Raji (cell line): ENCODE results near the gene CARNS1.

ENCODE experiments used
- POLR2A ChIP-seq: IDR thresholded peaks from 2 replicates; pipeline ENCODE4 v1.6.1; 2011; ENCODE audit warnings: low read depth, low read length, control low read depth; ENCODE audit not compliant: insufficient read depth

The CARNS1 gene

DNA sequence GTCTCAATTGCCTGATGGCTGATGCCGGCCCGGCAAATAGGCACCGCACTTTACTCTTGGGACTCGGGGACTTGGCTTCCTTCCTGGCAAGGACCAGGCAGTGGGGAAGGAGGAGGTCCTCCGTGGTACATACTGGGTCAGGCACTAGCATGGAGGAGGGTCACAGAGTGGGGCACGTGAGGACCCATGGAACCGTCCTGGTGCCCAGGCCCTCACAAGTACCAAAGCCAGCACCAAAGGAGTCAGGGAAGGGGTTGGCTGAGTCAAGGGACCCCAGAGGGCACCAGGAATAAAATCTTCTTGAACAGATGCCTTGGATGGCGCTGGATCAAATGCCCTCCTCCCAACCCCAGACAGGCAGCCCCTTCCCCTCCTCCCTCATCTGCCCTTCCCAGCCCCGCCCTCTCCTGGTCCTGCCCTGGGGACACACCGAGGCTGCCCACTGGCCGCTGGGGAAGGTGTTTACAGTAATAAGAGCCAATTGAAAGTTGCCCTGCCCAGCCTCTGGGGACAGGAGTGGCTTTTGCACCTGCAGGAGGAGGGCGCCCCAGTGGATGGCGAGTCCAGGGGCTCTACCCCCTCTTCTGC is 5.6 kb upstream of the CARNS1 start:
- TF ChIP-seq POLR2A: peak; percentile 61

GRCh38 chr11:67410369-67410831 is 5.1 kb upstream of the CARNS1 start:
- TF ChIP-seq POLR2A: peak; percentile 7

DNA sequence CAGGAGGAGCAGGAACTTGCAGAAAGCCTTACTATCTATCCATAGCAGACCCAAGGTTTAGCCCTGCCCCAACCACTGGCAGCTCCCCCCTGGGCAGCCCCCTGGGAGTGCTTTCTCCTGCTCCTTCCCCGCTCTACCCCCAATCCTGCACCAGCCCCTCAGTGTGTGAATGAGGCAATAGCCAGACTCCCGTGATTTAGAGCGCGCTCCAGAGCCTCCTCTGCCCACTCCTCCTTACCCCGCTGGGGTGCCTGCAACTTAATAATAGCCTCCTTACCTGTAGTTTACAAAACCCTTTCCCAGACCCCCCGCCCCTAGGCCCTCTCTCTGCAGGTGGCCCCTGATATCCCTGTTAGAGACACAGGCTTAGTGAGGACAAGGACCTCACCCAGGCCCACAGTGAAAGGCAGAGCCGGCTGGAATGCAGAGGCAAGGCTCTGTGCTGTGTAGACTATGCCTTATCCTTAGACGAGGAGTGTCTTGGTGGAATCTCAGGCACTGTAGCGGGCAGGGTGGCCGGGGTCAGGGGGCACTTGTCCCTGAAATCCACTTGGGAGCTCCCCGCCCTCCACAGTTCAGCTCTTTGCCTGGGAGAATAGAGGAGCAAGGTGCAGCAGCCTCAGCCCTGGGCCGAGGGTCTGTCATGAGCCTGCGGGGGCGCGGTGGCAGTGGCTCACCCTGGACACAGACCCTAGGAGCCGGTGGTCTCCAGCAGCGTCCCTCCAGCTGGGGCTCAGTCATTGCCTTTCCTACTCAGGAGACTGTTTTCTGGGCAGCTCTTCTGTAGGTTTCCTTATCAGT is 4.3 kb upstream of the CARNS1 start:
- TF ChIP-seq POLR2A: 0 out of 2 replicates have a peak, but pooled peaks have one; percentile 1

DNA sequence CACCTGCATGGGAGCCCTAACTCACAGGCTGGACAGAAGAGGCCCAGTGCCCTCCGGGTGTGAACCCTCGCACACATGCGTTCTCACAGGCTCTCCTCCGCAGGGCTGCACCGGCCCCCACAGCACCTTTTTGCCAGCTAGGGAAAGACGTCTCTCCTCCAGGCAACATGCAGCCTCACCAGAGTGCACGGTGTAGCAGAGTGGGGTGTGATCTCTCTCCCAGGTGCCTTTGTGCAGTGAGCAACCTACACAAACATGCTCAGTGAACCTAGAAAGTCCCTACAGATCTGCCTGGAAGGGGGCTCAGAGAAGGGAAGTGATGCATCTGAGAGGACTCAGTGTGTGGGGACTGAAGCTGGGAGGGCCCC is 3.7 kb upstream of the CARNS1 start:
- peak; percentile 3; the same call in 1 of the 2 replicates for TF ChIP-seq POLR2A

DNA sequence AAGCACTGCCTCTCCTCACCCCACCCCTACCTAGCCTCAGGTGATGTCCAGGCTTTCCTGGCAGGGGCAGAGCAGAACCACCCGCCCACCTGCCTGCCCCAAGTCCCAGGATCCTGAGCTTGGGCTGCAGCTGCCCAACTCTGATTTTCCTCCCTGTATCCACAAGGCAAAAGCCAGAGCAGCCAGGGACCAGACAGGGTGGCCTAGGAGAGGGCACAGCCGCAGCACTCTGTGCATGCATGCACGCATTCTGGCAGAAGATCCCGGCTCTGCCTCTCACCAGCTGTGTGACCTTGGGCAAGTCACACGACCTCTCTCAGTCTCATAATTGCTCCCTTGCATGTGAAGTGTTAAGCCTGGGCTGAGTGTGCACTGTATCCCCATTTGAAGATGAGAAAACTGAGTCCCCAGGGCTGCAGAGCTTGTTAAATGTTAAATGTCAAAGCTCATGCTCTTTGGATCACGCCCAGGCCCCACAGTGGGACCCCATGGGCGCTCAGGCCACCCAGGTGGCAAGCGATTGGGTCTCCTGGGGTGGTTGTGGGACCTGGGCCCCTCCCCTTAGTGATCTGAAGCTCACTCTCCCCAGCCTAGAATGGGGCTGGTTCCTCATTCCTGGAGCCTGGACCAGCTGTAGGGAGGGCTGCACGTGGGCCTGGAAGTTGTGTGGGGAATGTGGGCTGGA is 2.8 kb upstream of the CARNS1 start:
- no peak; the same call in 1 of the 2 replicates for TF ChIP-seq POLR2A

GRCh38 chr11:67413266-67413849 is 2.1 kb upstream of the CARNS1 start:
- TF ChIP-seq POLR2A: no peak

DNA sequence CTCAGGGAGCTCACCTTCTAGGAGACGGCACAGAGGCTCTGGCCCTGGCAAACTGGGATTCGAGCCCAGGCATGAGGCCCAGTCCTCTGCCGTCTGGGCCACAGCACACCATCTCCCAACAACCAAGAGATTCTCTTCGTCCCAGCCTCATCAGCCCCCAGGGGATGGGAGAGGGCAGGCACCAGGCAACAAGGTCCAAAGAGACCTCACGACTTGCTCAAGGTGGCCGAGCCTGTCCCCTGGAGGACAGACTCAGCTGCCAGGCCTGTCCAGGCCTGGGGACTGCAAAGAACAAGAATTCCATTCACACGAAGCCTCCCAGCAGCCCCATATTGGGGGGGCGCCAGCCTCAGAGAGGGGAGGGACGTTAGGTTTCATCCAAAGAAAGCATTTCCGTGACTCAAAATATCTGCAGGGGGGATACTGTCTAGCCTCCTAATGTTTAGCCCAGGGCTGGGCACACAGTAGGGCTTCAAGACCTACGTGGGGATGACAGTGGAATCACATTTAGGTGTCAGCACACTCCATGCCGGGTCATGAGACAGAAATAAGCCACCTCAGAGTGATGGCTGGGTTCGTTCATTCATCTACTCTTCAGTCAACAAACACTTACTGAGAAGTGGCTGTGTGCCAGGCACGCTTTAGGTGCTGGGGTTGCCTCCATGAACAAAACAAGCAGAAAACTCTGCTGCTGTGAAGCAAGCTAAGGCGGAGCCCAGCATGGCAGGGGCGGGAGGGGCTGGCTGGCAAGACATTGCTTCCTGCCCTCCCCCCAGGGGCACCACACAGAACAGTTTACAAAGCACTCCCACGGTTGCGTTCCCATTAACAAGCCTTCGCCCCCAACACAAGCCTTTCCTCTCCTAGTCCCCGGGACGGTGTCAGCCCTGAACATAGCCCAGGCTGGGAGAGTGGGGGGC is 1.2 kb downstream of the CARNS1 start:
- TF ChIP-seq POLR2A: no peak

- TF ChIP-seq POLR2A: no peak
Observed at GRCh38 chr11:67417425-67417824, 1.9 kb downstream of the CARNS1 start.

DNA sequence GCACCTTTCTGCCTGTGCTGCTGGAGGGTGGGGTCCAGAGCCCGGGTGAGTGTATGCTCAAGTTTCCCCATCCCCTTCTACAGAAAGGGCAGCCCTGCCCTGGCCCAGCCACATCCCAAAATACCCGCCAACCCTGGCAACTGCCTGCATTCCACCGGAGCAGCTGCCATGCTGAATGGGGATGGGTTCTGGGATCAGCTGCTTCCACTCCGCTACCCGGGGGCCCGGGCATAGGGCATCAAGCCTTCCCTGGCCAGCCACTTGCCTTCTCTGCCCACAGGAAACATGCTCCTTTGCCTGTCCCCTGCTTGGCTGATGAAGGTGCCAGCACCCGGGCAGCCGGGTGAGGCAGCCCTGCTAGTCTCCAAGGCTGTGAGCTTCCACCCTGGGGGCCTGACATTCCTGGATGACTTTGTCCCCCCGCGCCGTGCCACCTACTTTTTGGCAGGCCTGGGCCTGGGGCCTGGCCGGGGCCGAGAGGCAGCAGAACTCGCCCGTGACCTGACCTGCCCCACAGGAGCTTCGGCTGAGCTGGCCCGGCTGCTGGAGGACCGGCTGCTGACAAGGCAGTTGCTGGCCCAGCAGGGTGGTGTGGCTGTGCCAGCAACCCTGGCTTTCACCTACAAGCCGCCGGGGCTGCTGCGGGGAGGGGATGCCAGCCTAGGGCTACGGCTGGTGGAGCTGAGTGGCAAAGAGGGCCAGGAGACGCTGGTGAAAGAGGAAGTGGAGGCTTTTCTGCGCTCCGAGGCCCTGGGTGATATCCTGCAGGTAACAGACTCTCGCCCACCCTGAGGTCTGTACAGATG is 3.2 kb downstream of the CARNS1 start:
- no peak for TF ChIP-seq POLR2A

DNA sequence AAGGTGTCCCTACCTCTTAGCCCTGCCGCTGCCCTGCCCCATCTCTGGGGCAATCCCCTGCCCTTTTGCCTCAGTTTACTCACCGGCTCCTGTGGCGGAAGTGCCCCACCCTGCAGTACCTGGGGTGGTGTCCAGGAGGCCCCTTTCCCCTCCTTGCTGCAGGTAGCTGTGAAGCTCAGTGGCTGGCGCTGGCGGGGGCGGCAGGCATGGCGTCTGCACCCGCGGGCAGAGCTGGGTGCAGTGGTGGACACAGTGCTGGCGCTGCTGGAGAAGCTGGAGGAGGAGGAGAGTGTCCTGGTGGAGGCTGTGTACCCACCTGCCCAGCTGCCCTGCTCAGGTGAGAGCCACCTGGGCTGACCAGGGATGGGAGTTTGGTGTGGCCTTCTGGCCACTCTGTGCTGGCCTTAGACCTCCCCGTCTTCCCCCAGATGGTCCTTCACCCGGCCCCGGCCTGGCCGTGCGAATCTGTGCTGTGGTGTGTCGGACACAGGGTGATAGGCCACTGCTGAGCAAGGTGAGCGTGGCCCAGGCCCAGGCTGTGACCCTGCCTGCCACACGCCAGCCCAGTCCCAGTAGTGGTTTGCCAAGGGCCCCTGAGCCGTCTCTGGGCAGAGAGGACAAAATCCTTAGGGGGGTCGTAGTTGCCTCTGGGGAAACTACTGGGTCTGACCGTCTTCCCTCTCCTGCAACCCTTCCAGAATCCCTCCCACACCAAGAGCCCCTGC is 4.0 kb downstream of the CARNS1 start:
- TF ChIP-seq POLR2A: peak; percentile 20; the same call in 1 of the 2 replicates

DNA sequence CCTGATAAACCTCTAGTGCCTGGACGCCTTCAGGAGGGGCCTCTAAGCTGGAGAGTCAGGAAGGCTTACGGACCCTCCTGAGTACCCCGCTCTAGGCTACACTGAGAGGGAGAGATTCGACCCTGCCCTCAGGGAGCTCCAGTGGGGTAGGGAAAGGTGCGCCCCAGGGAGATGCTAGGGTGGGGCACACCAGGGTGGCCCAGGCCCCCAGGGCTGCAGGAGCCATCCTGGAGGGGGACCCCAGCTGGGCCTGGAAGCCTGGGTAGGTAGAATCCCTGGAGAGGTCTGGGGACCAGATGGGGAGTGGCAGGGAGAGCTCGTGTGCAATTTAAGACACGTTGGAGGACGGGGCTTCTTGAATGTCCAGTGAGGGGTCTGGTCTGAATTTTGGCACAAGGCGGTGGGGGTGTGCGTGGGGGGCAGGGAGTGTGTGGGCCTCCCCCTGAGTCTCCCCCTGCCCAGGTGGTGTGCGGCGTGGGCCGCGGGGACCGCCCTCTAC is 4.7 kb downstream of the CARNS1 start:
- TF ChIP-seq POLR2A: peak; percentile 6; the same call in 1 of the 2 replicates

GRCh38 chr11:67420646-67421429 is 5.4 kb downstream of the CARNS1 start:
- peak; percentile 89 for TF ChIP-seq POLR2A
